Natural killer cell (primary cell): ENCODE results near the gene UQCC2. TPM values are rescaled to one million over a fixed set of nuclear protein-coding genes. Genes with fewer than 3 reads are reported as not detected.
A peak's percentile ranks its signal among the peaks of the same experiment; 100 is the strongest.

Experiments
- ATAC-seq, 3 donors: fragments of 150-1000 bp in 2 of 3; fragments of 200-7000 bp in 1 of 3; cut with Tn5 transposase; 1 replicate in 1 of 3; 2 replicates in 2 of 3; pipeline ENCODE4 v1.10.0; 2021; ENCODE audit warnings: mild to moderate bottlenecking in 2 of 3, moderate library complexity in 2 of 3
- DNase-seq, 2 donors: peaks; one replicate each; pipeline versions ENCODE4 v3.0.0 to v3.0.0-alpha.2; 2013 to 2021; ENCODE audit warnings: mixed read lengths in 1 of 2
- H3K27ac ChIP-seq: one replicate; pipeline ENCODE4 v1.5.1; 2013; ENCODE audit warnings: mild to moderate bottlenecking, low read length
- H3K27me3 ChIP-seq: one replicate; pipeline ENCODE4 v1.6.1; 2013; ENCODE audit warnings: low read length; ENCODE audit not compliant: control insufficient read depth, insufficient read depth
- H3K36me3 ChIP-seq: one replicate; pipeline ENCODE4 v1.6.1; 2013; ENCODE audit warnings: low read length; ENCODE audit not compliant: control insufficient read depth, insufficient read depth
- H3K4me1 ChIP-seq: one replicate; pipeline ENCODE4 v1.6.1; 2013; ENCODE audit warnings: low read length; ENCODE audit not compliant: control insufficient read depth, insufficient read depth
- H3K4me3 ChIP-seq: one replicate; pipeline ENCODE4 v1.5.1; 2013; ENCODE audit warnings: low read length
- H3K9me3 ChIP-seq: one replicate; pipeline ENCODE4 v1.6.1; 2013; ENCODE audit warnings: low read length; ENCODE audit not compliant: control insufficient read depth, insufficient read depth
- H3K27ac Mint-ChIP-seq, 2 donors: one replicate each; pipeline ENCODE4 v1.8.0; 2022; ENCODE audit warnings: mild to moderate bottlenecking in 2 of 2, mixed read lengths in 2 of 2, moderate library complexity in 1 of 2
- H3K27me3 Mint-ChIP-seq, 2 donors: one replicate each; pipeline ENCODE4 v1.8.0; 2022; ENCODE audit warnings: low read depth in 2 of 2, mixed read lengths in 2 of 2
- H3K36me3 Mint-ChIP-seq: one replicate; pipeline ENCODE4 v1.8.0; 2022; ENCODE audit warnings: mixed read lengths
- H3K4me1 Mint-ChIP-seq, 2 donors: one replicate each; pipeline ENCODE4 v1.8.0; 2022; ENCODE audit warnings: mixed read lengths in 2 of 2
- H3K4me3 Mint-ChIP-seq: one replicate; pipeline ENCODE4 v1.8.0; 2022; ENCODE audit warnings: mild to moderate bottlenecking, moderate library complexity, mixed read lengths
- H3K9me3 Mint-ChIP-seq, 2 donors: one replicate each; pipeline ENCODE4 v1.8.0; 2022; ENCODE audit warnings: mixed read lengths in 2 of 2
- CTCF ChIP-seq: fragments of 200-600 bp; IDR thresholded peaks from one replicate; pipeline ENCODE4 v1.8.0; 2022; ENCODE audit warnings: antibody characterized with exemption
- WGBS: methylation state at CpG from one replicate; pipeline ENCODE4 v1.1.7; 2013; ENCODE audit warnings: missing lambda C conversion rate; ENCODE audit not compliant: insufficient coverage; 5-methylcytosine and 5-hydroxymethylcytosine counted together
- intact Hi-C: fragments of 100-400 bp; cut with micrococcal nuclease; formaldehyde crosslinking; loops from one replicate; pipeline ENCODE4 v1.14.2; 2022
- total RNA-seq, 4 donors: library from RNA; stranded (reverse); fragments of 120-200 nt in 1 of 4; gene quantifications; one replicate each; pipeline versions ENCODE4 v1.2.3 to v1.2.4, GENCODE V29; 2013 to 2022

Gene UQCC2
- total RNA-seq = 10 to 100 TPM; 15.8 to 19.6 (median 16.5) TPM
- 24.0 TPM for total RNA-seq (2013)

DNA sequence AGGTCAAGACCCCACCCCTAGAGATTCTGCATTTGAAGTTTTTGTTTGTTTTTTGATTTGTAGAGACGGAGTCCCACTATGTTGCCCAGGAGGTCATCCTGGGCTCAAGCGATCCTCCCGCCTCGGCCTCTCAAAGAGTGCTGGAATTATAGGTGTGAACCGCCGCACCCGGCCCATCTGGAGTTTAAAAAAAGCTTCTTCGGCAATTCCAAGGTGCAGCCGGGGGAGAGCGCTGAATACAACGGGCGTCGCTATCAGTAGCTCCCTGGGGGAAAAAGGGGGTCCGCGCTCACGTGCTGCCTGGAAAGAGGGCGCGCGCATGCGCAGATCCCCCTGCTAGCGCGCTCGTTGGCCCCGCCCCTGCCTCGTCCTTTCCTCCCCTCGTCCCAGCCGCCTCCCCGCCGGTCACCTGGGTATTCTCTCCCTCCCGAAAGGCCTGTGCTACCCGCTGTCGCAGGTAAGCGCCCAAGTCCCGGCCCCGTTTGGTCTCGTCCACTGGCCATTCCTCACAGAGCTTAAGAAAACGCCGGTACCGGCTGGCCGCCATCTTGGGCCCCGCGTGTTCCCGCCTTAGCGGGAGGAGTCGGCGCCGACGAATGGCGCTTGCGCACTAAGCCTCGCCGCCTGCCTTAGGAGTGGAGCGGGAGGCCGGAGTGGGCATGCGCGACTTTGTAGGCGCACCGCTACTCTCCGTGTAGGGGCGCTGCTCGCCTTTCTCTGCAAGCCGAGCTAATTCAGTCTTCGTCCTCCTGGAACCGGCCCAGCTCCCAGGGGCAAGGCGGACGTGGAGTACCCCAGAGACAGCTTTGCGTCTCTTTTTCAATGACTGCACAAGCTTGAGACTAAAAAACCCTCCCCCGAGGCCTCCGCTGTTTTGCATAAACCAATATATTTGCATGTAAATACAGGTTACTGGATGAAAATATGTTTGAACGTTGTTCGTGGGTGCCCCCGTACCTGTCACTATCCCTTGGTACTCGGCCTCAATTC lies at the start of gene UQCC2:
Gene UQCC2 (minus strand): TSS at position 561 of the 990 bp plus-strand sequence. CDS start 14 bp downstream, at position 547.
- Mint-ChIP-seq H3K4me1 (peaks cover 21 to 22% of the 10 kb centered on the region in 2 donors), H3K4me3 (peak within 1 kb of the TSS; percentile 98), H3K9me3 (no peaks in the 10 kb centered on the region), H3K27ac (peak within 1 kb of the TSS; percentile 95 to 100), H3K36me3 (no peaks in the 10 kb centered on the region), H3K27me3 (peaks cover 0 to 2% of the 10 kb centered on the region in 2 donors)
- under 1% methylated on average over 71 of the region's 73 CpGs for WGBS
- H3K9me3 ChIP-seq = no peaks in the 10 kb centered on the region
- intact Hi-C loops = loop anchor here (1.0 kb wide), 2 partner anchors 19 to 78 kb away; partner anchors contain the start of gene LEMD2
- H3K4me1 ChIP-seq = peaks cover 18% of the 10 kb centered on the region
- DNase-seq = peak; percentile 96 to 100
- peak within 1 kb of the TSS; percentile 94 for H3K27ac ChIP-seq
- peaks cover 3% of the 10 kb centered on the region for H3K36me3 ChIP-seq
- ATAC-seq = peak; percentile 96 to 97 (median 97)
- no peaks in the 10 kb centered on the region for H3K27me3 ChIP-seq
- TF ChIP-seq CTCF = peak; percentile 65
- peak within 1 kb of the TSS; percentile 99 for H3K4me3 ChIP-seq

DNA sequence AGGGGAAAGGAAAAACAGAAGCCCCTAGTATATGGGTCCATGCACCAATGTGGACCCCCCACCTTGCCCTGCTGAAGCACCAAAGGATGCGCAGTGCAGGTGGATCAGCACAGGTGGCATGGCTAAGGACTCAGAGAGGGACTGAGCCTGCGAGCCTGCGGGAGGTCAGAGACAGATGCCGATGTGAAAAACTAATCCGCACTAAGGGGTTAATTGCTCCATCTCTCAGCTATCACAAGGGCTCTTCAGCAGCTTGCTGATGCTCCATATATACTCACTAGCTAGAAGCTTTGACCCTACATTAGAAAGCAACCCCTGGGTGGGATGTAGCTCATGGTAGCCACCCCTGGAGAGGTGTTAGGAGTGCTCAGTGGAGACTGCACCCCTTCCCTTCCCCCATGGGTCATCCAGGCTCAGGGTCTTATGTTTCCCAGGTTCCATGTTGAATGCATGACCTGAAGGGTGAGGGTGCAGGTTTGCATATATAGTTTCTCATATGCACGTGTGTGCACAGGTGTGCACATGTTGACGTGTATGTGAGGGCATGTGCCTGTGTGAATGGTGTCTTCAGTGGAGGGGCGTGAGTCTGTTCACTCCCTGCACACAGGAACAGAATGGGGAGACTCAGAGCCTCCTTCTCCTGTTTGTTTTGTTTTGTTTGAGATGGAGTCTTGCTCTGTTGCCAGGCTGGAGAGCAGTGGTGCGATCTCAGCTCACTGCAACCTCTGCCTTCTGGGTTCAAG lies 48.6 kb upstream of the UQCC2 start:
- no peak overlapping the region for H3K27ac Mint-ChIP-seq
- H3K9me3 Mint-ChIP-seq = no peaks in the 10 kb centered on the region
- Histone ChIP-seq H3K9me3 (no peaks in the 10 kb centered on the region), H3K27ac (no peak overlapping the region), H3K4me3 (no peak overlapping the region), H3K36me3 (no peaks in the 10 kb centered on the region), H3K27me3 (no peaks in the 10 kb centered on the region), H3K4me1 (no peaks in the 10 kb centered on the region)
- H3K4me1 Mint-ChIP-seq = no peaks in the 10 kb centered on the region
- no peak for ATAC-seq
- H3K4me3 Mint-ChIP-seq = no peak overlapping the region
- H3K27me3 Mint-ChIP-seq = peaks cover 0 to 2% of the 10 kb centered on the region in 2 donors
- 88% methylated on average over 9 of the region's 9 CpGs for WGBS
- DNase-seq = no peak
- intact Hi-C loops = no loop called here
- H3K36me3 Mint-ChIP-seq = no peaks in the 10 kb centered on the region
- no peak for TF ChIP-seq CTCF

DNA sequence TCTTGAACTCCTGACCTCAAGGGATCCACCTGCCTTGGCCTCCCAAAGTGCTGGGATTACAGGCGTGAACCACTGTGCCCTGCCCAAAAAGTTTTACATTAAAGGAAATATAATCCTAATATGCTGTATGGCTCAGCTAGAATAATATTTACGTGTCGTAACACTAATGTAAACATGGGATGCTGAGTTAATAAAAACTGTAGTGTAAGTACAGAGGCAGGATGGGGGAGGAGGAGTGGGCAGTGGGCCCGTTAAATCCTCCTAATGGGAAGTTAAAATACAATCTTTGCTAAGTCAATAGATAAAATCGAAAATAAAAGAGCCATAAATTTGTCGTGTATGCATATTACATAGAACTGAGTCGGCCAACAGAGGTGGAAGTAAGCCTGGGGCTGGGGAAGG lies 47.3 kb upstream of the UQCC2 start:
- 73% methylated on average over 7 of the region's 7 CpGs for WGBS
- H3K36me3 ChIP-seq = no peaks in the 10 kb centered on the region
- H3K27ac ChIP-seq = no peak overlapping the region
- Mint-ChIP-seq H3K27me3 (peaks cover 0 to 2% of the 10 kb centered on the region in 2 donors), H3K36me3 (no peaks in the 10 kb centered on the region), H3K4me1 (no peaks in the 10 kb centered on the region), H3K4me3 (no peak overlapping the region), H3K9me3 (no peaks in the 10 kb centered on the region), H3K27ac (no peak overlapping the region)
- no peaks in the 10 kb centered on the region for H3K27me3 ChIP-seq
- ATAC-seq = no peak
- no peak for TF ChIP-seq CTCF
- DNase-seq = no peak
- no peak overlapping the region for H3K4me3 ChIP-seq
- intact Hi-C loops = no loop called here
- no peaks in the 10 kb centered on the region for H3K4me1 ChIP-seq
- H3K9me3 ChIP-seq = no peaks in the 10 kb centered on the region
